HG02759 (cell line): ENCODE data around the gene CCDC3.

Experiments
- ATAC-seq: cut with Tn5 transposase; IDR thresholded peaks from one replicate; pipeline ENCODE4 v1.9.1; 2021; ENCODE audit warnings: mild to moderate bottlenecking, moderate library complexity; ENCODE audit not compliant: unreplicated experiment

Gene CCDC3

GRCh38 chr10:12846718-12847117 lies 154.8 kb downstream of the CCDC3 start:
- ATAC-seq, result no peak
